ENCODE results near the gene CD84.

The CD84 gene

DNA sequence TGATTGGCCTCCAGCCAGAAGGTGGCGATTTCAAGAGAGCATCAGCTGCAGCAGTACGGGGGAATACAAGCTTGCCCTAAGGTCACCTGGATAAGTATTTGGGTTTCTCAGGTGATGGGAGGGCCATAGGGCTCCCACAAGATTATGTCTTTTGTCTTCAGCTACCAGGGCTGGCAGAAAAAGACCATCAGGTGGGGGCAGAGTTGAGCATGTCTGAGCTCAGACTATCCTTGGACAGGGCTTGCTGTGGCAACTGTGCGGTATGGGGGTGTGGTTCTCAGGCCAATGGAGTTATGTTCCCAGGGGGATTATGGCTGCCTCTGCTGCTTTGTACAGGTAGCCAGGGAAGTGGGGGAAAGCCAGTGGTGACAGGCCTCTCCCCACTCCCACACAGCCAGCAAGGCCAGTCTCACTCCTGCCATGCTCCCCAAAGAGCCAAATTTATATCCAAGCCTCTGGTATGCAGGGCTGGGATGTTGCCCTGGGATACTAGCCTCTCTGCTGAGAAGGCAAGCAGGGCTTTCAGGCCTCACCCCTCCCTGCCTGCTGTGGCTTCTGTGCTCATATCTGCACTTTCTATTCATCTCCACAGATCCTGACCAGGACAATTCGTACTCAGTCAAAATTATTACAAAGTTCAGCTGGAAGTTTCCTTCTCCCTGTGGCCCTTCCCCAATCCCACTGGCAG lies 26.6 kb upstream of the CD84 start:
- H3K27me3 ChIP-seq: no peaks in the 10 kb centered on the region
- H3K4me1 ChIP-seq (ENCODE audit: control insufficient read depth in 1 of 2, insufficient read depth in 1 of 2, low read depth in 1 of 2, low read length in 1 of 2): no peaks in the 10 kb centered on the region
- no peak overlapping the region for H3K27ac ChIP-seq
- TF ChIP-seq, protein P1, sequence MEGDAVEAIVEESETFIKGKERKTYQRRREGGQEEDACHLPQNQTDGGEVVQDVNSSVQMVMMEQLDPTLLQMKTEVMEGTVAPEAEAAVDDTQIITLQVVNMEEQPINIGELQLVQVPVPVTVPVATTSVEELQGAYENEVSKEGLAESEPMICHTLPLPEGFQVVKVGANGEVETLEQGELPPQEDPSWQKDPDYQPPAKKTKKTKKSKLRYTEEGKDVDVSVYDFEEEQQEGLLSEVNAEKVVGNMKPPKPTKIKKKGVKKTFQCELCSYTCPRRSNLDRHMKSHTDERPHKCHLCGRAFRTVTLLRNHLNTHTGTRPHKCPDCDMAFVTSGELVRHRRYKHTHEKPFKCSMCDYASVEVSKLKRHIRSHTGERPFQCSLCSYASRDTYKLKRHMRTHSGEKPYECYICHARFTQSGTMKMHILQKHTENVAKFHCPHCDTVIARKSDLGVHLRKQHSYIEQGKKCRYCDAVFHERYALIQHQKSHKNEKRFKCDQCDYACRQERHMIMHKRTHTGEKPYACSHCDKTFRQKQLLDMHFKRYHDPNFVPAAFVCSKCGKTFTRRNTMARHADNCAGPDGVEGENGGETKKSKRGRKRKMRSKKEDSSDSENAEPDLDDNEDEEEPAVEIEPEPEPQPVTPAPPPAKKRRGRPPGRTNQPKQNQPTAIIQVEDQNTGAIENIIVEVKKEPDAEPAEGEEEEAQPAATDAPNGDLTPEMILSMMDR (IDR thresholded peaks at IDR 0.05): no peak
- no peak overlapping the region for H3K4me3 ChIP-seq (ENCODE audit: low read depth in 1 of 2, low read length in 1 of 2)
- H3K36me3 ChIP-seq: no peaks in the 10 kb centered on the region
- H3K9me3 ChIP-seq: no peaks in the 10 kb centered on the region

DNA sequence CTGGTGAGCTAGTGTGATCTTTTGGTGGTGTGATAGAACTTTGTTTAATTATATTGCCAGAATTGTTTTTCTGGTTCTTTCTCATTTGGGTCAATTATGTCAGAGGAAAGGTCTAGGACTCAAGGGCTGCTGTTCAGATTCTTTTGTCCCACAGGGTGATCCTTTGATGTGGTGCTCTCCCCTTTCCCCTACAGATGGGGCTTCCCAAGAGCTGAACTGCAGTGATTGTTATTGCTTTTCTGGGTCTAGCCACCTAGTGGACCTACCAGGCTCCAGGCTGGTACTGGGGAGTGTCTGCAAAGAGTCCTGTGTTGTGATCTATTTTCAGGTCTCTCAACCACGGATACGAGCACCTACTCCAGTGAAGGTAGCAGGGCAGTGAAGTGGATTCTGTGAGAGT lies 25.9 kb upstream of the CD84 start:
- no peaks in the 10 kb centered on the region for H3K27me3 ChIP-seq
- H3K27ac ChIP-seq: no peak overlapping the region
- no peaks in the 10 kb centered on the region for H3K9me3 ChIP-seq
- H3K4me3 ChIP-seq (ENCODE audit: low read depth in 1 of 2, low read length in 1 of 2): no peak overlapping the region
- TF ChIP-seq, protein P1 (IDR thresholded peaks at IDR 0.05): no peak
- no peaks in the 10 kb centered on the region for H3K4me1 ChIP-seq (ENCODE audit: control insufficient read depth in 1 of 2, insufficient read depth in 1 of 2, low read depth in 1 of 2, low read length in 1 of 2)
- H3K36me3 ChIP-seq: no peaks in the 10 kb centered on the region

DNA sequence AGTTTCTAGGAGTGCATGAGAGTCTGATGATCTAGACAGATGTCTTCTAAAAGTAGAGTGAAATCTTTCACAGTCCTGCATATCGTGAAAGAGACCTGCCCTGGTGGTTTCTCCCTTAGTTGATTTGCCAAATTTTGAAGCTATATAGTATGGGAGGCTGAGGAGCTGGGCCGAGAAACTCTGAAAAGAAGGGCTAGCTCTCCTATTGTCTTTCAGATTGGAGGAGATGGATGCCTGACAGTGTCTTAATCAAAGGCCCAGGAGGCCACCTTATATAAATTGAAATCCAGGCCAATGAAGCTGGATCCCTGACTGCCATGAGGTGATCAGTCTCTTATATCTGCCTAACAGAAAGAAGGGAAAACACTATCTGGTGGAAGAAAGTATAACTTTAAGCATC lies 18.4 kb upstream of the CD84 start:
- Histone ChIP-seq H3K4me1 (ENCODE audit: control insufficient read depth in 1 of 2, insufficient read depth in 1 of 2, low read depth in 1 of 2, low read length in 1 of 2) (no peaks in the 10 kb centered on the region), H3K9me3 (no peaks in the 10 kb centered on the region), H3K4me3 (ENCODE audit: low read depth in 1 of 2, low read length in 1 of 2) (no peak overlapping the region), H3K27ac (no peak overlapping the region), H3K27me3 (no peaks in the 10 kb centered on the region), H3K36me3 (no peaks in the 10 kb centered on the region)
- TF ChIP-seq, protein P1 (IDR thresholded peaks at IDR 0.05): no peak

DNA sequence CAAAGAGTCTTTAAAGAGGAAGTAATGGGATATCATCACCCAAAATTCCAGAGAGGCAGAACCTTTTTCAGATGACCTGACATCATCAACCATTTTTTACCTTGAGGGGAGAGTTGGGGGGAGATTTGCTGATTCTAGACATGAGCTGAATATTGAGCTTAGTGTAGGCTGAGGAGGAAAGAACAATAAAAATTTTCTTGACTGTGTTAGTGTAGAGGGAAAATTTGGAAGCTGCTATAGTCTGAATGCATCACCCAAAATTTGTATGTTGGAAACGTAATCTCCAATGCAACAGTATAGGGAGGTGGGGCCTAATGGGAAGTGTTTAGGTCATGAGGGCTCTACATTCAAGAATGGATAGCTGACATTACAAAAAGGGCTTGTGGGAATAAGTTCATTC lies 17.8 kb upstream of the CD84 start:
- TF ChIP-seq, protein P1 (IDR thresholded peaks at IDR 0.05): no peak
- no peak overlapping the region for H3K27ac ChIP-seq
- H3K4me3 ChIP-seq (ENCODE audit: low read depth in 1 of 2, low read length in 1 of 2): no peak overlapping the region

DNA sequence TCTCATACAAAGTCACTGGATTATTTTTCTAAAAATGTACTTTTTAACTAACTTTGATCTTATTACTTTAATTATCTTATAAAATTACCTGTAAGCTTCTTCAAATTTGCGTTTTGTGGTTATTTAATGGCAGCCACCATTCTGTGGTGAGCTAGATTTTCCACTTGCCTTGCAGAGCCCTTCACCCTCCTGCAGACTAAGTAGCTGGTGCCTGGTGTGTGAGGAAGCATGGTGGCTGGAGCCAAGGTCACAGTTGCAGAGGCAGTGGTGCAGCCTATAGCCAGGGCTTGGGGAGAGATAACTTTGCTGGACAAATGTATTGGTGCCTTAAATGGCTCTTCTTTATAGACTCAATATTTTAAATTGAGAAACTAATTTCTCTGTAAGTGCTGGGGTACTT lies 11.2 kb upstream of the CD84 start:
- Histone ChIP-seq H3K9me3 (no peaks in the 10 kb centered on the region), H3K27me3 (no peaks in the 10 kb centered on the region), H3K4me3 (ENCODE audit: low read depth in 1 of 2, low read length in 1 of 2) (no peak overlapping the region), H3K4me1 (ENCODE audit: control insufficient read depth in 1 of 2, insufficient read depth in 1 of 2, low read depth in 1 of 2, low read length in 1 of 2) (no peaks in the 10 kb centered on the region), H3K27ac (no peak overlapping the region), H3K36me3 (no peaks in the 10 kb centered on the region)
- TF ChIP-seq, protein P1 (IDR thresholded peaks at IDR 0.05): no peak

More for the DNA sequence above, 17.8 kb upstream of the CD84 start:
- H3K4me1 ChIP-seq (ENCODE audit: control insufficient read depth in 1 of 2, insufficient read depth in 1 of 2, low read depth in 1 of 2, low read length in 1 of 2): no peaks in the 10 kb centered on the region
- H3K36me3 ChIP-seq: no peaks in the 10 kb centered on the region
- H3K9me3 ChIP-seq: no peaks in the 10 kb centered on the region
- H3K27me3 ChIP-seq: no peaks in the 10 kb centered on the region

All from neutrophil (primary cell).